Measurements from ENCODE around the gene SLC35F6. TPM values are rescaled to one million over a fixed set of nuclear protein-coding genes. Genes with fewer than 3 reads are reported as not detected.
A peak's percentile ranks its signal among the peaks of the same experiment; 100 is the strongest.

SLC35F6 gene
- total and polyA plus RNA-seq, 7 donors, result 14.8 to 40.2 (median 25.1) TPM

GRCh38 chr2:26717362-26717761 is 46.7 kb upstream of the SLC35F6 start:
- Histone ChIP-seq H3K36me3 (ENCODE audit: insufficient read depth in 1 of 2, low read depth in 1 of 2) (no peaks in the 10 kb centered on the region), H3K27me3 (ENCODE audit: insufficient read depth in 3 of 3, low read length in 2 of 3) (no peaks in the 10 kb centered on the region), H3K9me3 (no peaks in the 10 kb centered on the region), H3K4me1 (peaks cover 14% of the 10 kb centered on the region), H3K4me3 (no peak overlapping the region), H3K27ac (no peak overlapping the region)
- no peak for TF ChIP-seq CTCF (IDR thresholded peaks at IDR 0.05)
- WGBS, 3 donors, result 71 to 75% (median 71%) methylated on average over 5 of the region's 5 CpGs
- intact Hi-C loops (cut with DNase I), result no loop called here
- ATAC-seq, result no peak
- DNase-seq, result no peak

- no peaks in the 10 kb centered on the region for H3K27me3 ChIP-seq (ENCODE audit: insufficient read depth in 3 of 3, low read length in 2 of 3)
- H3K9me3 ChIP-seq, result no peaks in the 10 kb centered on the region
- intact Hi-C loops (cut with DNase I), result no loop called here
- TF ChIP-seq CTCF (IDR thresholded peaks at IDR 0.05), result no peak
- no peaks in the 10 kb centered on the region for H3K36me3 ChIP-seq (ENCODE audit: insufficient read depth in 1 of 2, low read depth in 1 of 2)
- ATAC-seq, result no peak
- H3K4me3 ChIP-seq, result no peak overlapping the region
- H3K4me1 ChIP-seq, result peaks cover 20% of the 10 kb centered on the region
- no peak for DNase-seq
- no peak overlapping the region for H3K27ac ChIP-seq
- WGBS, 3 donors, result 73 to 88% (median 86%) methylated on average over 6 of the region's 6 CpGs
These were observed 45.0 kb upstream of the SLC35F6 start for GRCh38 chr2:26718949-26719686.

GRCh38 chr2:26720322-26721114 is 43.6 kb upstream of the SLC35F6 start:
- WGBS, 3 donors, result 41 to 49% (median 49%) methylated on average over 7 of the region's 7 CpGs
- DNase-seq (peak; percentile 76 to 88), ATAC-seq (peak; percentile 54 to 76 (median 70))
- Histone ChIP-seq H3K27ac (no peak overlapping the region), H3K4me1 (peaks cover 34% of the 10 kb centered on the region), H3K27me3 (ENCODE audit: insufficient read depth in 3 of 3, low read length in 2 of 3) (no peaks in the 10 kb centered on the region), H3K36me3 (ENCODE audit: insufficient read depth in 1 of 2, low read depth in 1 of 2) (no peaks in the 10 kb centered on the region), H3K9me3 (no peaks in the 10 kb centered on the region), H3K4me3 (no peak overlapping the region)
- TF ChIP-seq CTCF (IDR thresholded peaks at IDR 0.05), result no peak
- intact Hi-C loops (cut with DNase I), result no loop called here

- intact Hi-C loops (cut with DNase I), result no loop called here
- no peak for TF ChIP-seq CTCF (IDR thresholded peaks at IDR 0.05)
- Histone ChIP-seq H3K36me3 (ENCODE audit: insufficient read depth in 1 of 2, low read depth in 1 of 2) (no peaks in the 10 kb centered on the region), H3K27me3 (ENCODE audit: insufficient read depth in 3 of 3, low read length in 2 of 3) (no peaks in the 10 kb centered on the region), H3K4me3 (no peak overlapping the region), H3K9me3 (no peaks in the 10 kb centered on the region), H3K4me1 (peaks cover 37% of the 10 kb centered on the region), H3K27ac (no peak overlapping the region)
- DNase-seq (no peak), ATAC-seq (no peak)
- 87 to 94% (median 88%) methylated on average over 12 of the region's 12 CpGs for whole genome bisulfite sequencing, 3 donors
These were observed 42.7 kb upstream of the SLC35F6 start for GRCh38 chr2:26721115-26722032.
